Mesodermal cell (in vitro differentiated cells): ENCODE data around the gene SCUBE1.

Experiments used
- H3K27ac ChIP-seq: 2 replicates; pipeline ENCODE4 v1.7.0; 2013; ENCODE audit warnings: mild to moderate bottlenecking, low read depth, low read length, moderate library complexity; ENCODE audit not compliant: severe bottlenecking
- H3K36me3 ChIP-seq: 2 replicates; pipeline ENCODE4 v1.7.1; 2013; ENCODE audit warnings: mild to moderate bottlenecking, low read length, moderate library complexity; ENCODE audit not compliant: control insufficient read depth, insufficient read depth
- H3K4me1 ChIP-seq: one replicate; pipeline ENCODE4 v1.7.1; 2013; ENCODE audit warnings: mild to moderate bottlenecking, low read length; ENCODE audit not compliant: insufficient read depth, control insufficient read depth, poor library complexity, severe bottlenecking
- H3K4me3 ChIP-seq: 2 replicates; pipeline ENCODE4 v1.7.0; 2013; ENCODE audit warnings: low read length, control low read depth, mild to moderate bottlenecking; ENCODE audit not compliant: insufficient read depth, poor library complexity, severe bottlenecking; ENCODE audit errors: extremely low read depth
- H3K9me3 ChIP-seq: 2 replicates; pipeline ENCODE4 v1.7.1; 2013; ENCODE audit warnings: mild to moderate bottlenecking, low read length, moderate library complexity; ENCODE audit not compliant: control insufficient read depth
- WGBS, 2 experiments: methylation state at CpG; one replicate each; pipeline ENCODE4 v1.1.5; 2013; ENCODE audit warnings: missing lambda C conversion rate in 2 of 2; ENCODE audit not compliant: insufficient coverage in 2 of 2; 5-methylcytosine and 5-hydroxymethylcytosine counted together

SCUBE1 gene

DNA sequence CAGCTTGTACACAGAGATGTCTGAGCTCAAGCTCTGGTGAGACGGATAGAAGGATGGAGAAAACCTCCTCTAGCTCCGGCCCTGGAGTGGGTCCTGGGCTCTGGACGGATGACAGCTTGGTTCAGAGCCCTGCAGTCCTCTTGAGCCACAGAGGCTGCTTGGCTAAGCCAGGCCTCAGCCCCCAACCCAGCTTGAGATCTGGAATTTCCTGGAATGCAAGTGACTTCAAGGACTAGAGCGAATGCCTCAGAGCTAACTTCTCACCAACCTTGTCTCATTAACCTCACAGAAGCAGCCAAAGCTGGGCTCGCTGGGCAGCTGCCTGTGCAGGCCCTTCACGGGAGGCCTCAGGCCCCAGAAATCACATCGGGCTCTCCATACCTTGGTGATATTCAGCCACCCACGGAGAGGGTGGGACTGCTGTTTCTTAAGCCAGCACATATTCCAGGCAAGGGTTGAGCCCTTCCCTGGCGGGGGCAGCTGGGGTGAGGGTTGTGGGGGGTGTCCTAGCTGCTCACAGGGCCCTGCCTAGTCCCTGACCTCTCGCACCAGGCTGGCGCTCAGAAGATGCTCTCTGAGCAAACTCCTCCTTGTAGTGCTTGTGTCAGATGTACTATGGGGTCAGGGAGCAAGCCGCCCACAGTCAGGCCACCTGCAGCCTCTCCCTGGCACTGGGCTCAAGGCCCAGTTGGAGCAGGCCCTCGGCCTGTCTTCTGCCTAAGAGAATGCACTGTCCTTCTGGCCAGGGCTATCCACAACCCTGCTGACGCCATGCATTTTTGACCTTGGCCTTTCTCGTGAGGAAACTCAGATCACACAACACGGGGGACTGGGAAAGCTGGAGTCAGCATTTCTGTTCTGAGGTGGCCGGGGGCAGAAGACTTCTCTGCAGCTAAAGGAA, 82.6 kb downstream of the SCUBE1 start:
- 76 to 81% methylated on average over 15 to 17 of the region's 17 CpGs for WGBS, 2 experiments
- no peaks in the 10 kb centered on the region for H3K36me3 ChIP-seq
- H3K9me3 ChIP-seq: no peaks in the 10 kb centered on the region
- no peak overlapping the region for H3K4me3 ChIP-seq
- peaks cover 35% of the 10 kb centered on the region for H3K4me1 ChIP-seq
- H3K27ac ChIP-seq: peak overlapping the region; percentile 45

DNA sequence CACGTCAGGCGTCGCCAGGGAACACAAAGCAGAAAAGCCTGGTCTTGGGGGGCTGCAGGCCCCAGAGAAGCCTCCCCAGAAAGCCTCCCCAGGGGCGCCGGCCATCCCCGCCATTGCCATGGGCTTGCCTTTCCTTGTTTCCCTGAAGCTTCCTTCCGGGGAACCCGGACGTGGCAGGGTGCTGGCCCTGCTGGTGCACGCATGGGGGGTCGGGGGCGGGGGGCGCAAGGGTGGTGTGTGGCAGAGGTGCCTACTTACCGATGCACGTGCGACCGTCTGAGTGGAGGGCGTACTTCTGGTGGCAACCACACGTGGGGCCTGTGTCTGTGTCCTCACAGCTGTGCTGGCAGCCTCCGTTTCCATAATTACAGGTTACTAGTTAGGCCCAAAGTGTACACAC, 85.2 kb downstream of the SCUBE1 start:
- Histone ChIP-seq H3K4me3 (no peak overlapping the region), H3K9me3 (no peaks in the 10 kb centered on the region), H3K36me3 (no peaks in the 10 kb centered on the region), H3K4me1 (peaks cover 16% of the 10 kb centered on the region), H3K27ac (no peak overlapping the region)
- WGBS, 2 experiments: 93 to 95% methylated on average over 17 to 20 of the region's 20 CpGs

DNA sequence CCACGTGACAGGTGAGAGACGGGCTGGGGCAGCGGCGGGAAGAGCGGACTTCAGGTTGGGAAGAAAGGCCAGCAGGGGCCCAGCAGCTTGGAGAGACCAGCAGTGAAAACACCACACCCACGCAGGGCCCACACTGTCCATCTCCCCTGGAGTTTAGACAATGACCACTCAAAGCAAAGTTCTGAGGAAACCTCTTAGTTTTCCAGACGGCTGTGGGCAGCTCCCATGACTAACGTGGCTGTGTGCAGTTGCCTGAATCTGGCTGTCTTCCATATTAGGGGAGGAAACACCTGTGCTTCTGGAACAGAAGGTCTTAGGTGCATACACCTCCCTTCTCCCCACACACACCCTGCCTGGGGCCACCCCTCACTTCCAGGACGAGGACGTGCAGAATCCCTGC, 85.6 kb downstream of the SCUBE1 start:
- no peak overlapping the region for H3K27ac ChIP-seq
- H3K4me3 ChIP-seq: no peak overlapping the region
- no peaks in the 10 kb centered on the region for H3K36me3 ChIP-seq
- WGBS, 2 experiments: 88 to 96% methylated on average over 6 to 9 of the region's 10 CpGs
- no peaks in the 10 kb centered on the region for H3K9me3 ChIP-seq
- H3K4me1 ChIP-seq: peaks cover 13% of the 10 kb centered on the region

DNA sequence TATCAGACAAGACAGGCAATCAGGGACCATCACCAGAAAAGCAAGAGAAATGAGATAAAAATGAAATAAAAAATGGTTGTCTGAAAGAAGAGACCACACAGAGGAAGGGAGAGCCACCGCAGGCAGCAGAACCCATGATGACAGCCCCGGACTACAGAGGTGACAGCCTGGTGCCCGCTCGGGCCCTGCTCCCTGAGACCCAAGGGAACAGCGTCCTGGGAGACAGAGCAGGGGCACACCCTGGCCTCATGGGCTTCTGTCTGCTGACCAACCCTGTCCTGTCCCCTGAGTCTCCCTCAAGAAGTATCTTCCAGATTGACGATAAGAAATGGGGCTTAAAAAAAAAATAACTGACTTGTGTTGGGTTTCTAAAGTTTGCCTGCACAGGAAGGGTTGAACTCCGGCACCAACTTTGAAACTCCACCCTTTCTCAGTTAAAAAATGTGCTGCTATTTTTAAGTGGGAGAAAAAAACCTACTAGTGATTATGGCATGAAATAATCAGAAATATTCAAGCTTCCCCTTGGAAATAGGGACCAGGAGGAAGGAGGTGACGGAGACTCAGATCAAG, 86.1 kb downstream of the SCUBE1 start:
- Histone ChIP-seq H3K4me3 (no peak overlapping the region), H3K4me1 (peaks cover 13% of the 10 kb centered on the region)

DNA sequence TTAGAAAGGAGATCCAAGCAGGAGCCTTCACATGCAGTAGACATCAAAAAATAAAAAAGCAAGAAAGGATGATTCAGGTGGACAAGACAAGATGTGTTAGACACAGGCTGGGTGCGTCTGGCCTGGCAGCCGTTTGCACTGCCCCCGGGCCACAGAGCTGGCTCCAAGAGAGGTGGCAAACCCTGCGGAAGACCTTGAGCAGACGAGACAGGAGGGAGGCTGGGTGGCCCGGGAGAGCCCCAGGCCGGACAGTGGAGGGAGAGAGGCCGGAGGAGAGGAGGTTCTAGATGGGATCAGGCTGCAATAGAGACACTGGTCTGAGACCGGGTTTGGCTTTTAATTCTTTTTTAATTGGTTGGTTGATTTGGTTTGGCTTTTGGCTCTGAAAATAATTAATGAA, 86.6 kb downstream of the SCUBE1 start:
- Histone ChIP-seq H3K36me3 (no peaks in the 10 kb centered on the region), H3K27ac (no peak overlapping the region), H3K4me1 (peaks cover 13% of the 10 kb centered on the region), H3K4me3 (no peak overlapping the region), H3K9me3 (no peaks in the 10 kb centered on the region)
- WGBS, 2 experiments: 89 to 93% methylated on average over 9 of the region's 9 CpGs

More for the DNA sequence above, 86.1 kb downstream of the SCUBE1 start:
- Histone ChIP-seq H3K36me3 (no peaks in the 10 kb centered on the region), H3K9me3 (no peaks in the 10 kb centered on the region), H3K27ac (no peak overlapping the region)
- 90 to 95% methylated on average over 5 to 6 of the region's 8 CpGs for WGBS, 2 experiments

DNA sequence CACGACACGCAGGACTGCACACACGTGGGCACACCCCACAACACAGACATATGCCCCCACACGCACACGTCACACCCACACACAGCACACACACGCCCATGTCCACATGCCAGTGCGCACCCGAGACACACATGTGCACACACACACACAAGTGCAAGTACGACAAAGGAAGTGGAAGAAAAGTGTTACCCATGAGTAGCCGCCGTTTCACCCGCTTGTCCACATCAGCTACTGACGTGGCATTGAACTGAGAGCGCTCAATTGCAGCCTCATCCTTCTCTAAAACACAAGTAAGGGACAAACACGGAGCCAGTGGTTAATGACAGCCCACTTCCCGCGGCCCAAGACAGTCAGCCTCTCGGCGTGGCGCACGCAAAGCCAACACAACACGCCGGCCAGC, 87.9 kb downstream of the SCUBE1 start:
- Histone ChIP-seq H3K4me1 (peaks cover 8% of the 10 kb centered on the region), H3K9me3 (no peaks in the 10 kb centered on the region), H3K36me3 (no peaks in the 10 kb centered on the region), H3K4me3 (no peak overlapping the region), H3K27ac (no peak overlapping the region)
- 90 to 91% methylated on average over 18 to 22 of the region's 23 CpGs for WGBS, 2 experiments

DNA sequence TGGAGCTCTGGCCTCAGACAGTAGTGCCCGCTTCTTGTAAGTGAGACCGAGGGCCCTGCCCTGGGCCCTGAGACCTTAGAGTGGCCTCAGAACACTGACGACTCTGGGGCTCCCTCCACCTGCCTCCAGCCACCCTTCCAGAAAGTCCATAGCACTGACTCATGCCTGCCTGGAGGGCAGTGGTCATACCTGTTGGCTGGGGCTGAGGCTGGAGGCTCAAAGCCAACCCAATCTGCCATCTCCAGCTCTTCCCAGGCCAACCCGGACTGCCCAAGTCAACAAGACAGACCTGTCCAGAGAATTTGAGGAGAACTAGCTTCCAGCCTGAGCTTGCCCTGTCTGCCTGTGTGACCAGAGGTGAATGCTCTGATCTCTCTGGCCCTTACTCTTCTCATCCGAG, 89.3 kb downstream of the SCUBE1 start:
- Histone ChIP-seq H3K9me3 (no peaks in the 10 kb centered on the region), H3K27ac (no peak overlapping the region), H3K4me1 (no peaks in the 10 kb centered on the region), H3K36me3 (no peaks in the 10 kb centered on the region), H3K4me3 (no peak overlapping the region)
- WGBS, 2 experiments: 95 to 99% methylated on average over 4 to 5 of the region's 5 CpGs

DNA sequence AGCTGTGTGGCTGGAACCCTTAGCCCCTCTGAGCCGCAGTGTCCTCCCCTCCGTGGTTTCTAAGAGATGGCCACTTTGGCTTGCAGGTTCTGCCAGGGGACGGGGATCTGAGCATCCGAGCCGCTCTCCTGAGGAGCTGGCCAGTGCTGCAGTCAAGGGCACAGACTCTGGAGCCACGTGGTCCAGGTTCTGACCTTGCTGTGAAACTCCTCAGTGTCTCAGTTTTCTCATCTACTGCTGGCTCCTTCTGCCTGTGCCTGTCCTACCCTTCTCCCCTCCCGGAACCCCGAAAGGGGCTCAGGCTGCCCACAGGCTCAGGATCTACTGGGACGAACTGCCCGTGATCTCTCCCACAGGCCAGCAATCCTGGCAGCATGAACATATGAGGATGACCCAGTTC, 90.9 kb downstream of the SCUBE1 start:
- H3K36me3 ChIP-seq: no peaks in the 10 kb centered on the region
- H3K4me1 ChIP-seq: no peaks in the 10 kb centered on the region
- H3K9me3 ChIP-seq: no peaks in the 10 kb centered on the region
- H3K4me3 ChIP-seq: no peak overlapping the region
- WGBS, 2 experiments: 89 to 95% methylated on average over 8 to 10 of the region's 10 CpGs
- H3K27ac ChIP-seq: no peak overlapping the region

DNA sequence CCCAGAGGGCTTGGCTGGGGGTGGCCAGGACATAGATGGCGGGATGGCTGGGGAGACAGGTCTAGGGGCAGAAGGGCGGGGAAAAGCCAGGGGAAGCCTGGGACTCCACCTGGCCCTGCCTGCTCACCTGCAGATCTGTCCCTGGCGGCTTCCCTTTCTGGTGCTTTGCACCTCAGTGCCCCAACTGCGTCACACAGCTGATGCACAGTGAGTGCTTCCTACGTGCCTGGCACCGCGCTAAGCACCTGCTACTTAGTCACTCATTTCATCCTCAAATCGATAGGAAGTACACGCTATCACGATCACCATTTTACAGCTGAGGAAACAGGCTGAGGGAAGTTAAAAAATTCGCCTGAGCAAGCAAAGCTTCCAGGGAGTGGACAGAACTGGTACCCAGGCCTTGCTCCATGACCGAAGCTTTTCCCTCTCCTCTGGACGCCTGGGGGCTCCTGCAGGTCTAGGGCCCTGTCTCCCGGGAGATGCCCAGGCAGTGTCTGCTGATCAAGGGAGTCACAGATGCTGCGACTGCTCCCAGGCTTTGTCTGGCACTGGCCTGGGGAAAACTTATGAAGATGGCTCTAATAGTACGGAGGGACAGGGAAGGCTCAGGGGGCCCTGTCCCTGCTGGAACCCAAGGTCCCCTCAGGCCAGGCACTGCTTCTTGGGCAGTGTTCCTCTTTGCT, 93.2 kb downstream of the SCUBE1 start:
- WGBS, 2 experiments: 91 to 92% methylated on average over 12 to 14 of the region's 16 CpGs
- Histone ChIP-seq H3K27ac (no peak overlapping the region), H3K4me1 (no peaks in the 10 kb centered on the region)

DNA sequence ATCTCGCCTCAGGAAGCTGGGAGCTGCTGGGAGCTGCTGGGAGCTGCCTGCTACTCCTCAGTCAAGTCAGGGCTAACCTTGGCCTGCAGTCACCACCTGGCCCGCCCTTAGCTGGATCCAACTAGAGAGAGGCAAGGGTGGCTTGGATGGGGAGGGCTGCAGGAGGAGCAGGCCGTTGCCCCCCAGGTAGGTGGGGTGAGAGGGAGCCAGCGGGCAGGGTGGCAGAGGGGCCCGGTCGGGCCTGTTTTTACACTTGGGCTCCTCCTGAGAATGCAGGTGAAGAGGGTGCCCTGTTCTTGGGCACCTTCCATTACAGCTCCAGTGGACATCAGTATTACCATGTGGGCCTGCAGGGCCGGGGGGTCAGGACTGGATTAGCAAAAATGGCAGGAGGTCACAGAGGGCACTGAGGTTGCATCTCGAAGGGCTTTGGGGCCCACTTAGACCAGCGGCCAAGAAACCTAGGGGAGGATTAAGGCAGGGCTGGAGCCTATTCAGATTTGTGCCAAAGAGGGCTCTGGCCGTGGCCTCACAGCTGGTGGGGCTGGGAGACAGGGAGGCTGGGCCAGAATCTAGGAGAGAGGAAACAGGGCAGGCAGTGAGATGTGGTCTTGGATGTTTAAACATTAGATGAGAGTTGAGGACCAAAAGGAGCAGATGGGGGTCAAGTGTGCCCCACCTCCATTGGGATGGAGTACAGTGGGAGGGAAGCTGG, 95.5 kb downstream of the SCUBE1 start:
- 85 to 88% methylated on average over 6 to 7 of the region's 10 CpGs for whole genome bisulfite sequencing, 2 experiments
- Histone ChIP-seq H3K27ac (no peak overlapping the region), H3K9me3 (no peaks in the 10 kb centered on the region), H3K36me3 (no peaks in the 10 kb centered on the region), H3K4me1 (no peaks in the 10 kb centered on the region), H3K4me3 (no peak overlapping the region)

More for the DNA sequence above, 93.2 kb downstream of the SCUBE1 start:
- Histone ChIP-seq H3K36me3 (no peaks in the 10 kb centered on the region), H3K4me3 (no peak overlapping the region), H3K9me3 (no peaks in the 10 kb centered on the region)
